ENCODE results near the gene TGM1.
"Not testable (repeated sequence)": the region's sequence is repeated elsewhere in the genome, so short reads cannot be mapped to it uniquely, and the experiment has no call there.

The TGM1 gene

DNA sequence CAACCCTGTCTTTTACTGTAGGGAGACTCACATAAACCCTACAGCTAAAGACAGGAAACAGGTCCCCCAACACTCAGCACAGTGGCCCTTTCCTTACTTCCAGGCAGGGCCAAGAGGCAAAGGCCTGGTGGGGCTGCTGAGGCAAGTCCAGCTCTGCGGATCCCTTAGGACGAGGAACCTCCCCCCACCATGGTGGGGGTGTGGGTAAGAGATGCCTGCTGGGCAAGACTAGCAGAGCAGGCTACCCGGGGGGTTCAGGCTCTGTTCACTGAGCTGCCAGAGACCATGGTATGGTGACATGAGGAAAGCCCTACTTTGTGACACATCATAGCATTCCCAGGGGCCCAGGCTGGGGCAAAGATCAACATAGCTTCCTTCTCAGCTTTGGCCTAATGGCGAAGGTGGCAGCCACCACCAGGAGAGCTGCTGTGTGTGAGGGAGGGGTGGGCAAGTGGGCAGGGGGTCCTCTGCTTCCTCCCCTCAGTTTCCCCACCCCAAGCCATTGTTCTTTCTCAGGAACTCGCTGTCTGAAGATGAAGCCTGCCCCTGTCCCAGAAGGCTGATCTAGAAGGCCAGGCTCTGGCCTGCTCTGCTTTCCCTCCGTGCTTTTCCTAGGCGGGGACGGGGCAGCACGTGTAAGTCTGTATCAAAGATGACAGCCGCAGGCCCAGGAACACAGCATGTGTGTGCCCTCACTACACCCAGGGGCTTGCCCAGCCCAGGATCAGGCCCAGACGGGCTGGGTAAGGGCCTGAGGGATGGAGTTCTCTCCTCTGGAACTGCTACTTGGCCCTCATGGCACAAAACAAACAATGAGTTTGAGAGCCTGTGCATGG lies 10.5 kb downstream of the TGM1 start:
- no peak for DNase-seq

DNA sequence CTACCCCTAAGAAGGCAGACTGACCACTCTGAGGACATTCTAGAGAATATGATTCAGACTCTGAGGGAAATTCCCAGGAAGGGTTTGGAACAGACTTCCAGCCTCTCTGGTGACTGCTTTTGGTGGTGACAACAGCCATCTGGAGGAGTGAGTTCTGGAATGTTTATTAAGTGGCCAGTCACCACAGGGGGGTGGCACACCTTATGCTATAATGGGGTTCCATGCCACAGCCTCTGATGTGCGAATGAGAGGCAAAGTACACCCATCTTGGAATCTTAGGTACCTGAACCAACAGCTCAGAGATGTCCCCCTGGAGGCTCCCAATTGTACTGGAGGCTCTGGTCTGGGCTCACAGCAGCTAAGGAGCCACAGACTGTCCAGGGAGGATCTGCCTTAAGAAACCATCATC lies 11.1 kb downstream of the TGM1 start:
- no peak for DNase-seq

DNA sequence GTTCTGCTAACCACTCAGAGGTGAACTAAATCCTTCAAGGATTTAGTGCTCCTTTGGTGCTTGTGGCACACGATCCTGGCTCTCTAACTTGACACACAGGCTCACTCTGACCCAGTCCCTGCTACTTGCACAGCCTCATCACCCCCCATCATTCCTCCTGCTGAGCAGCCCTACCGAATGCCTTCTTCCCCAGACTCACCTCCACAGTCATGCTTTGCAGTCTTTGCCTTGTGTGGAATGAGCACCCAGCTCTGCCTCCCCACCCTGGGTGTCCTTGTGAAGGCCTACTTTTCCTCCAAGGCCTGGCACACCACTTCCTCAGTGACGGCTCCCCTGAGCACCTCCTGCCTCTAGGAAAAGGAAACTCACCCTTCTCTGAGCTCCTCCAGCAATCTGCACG lies 12.6 kb downstream of the TGM1 start:
- no peak for DNase-seq

DNA sequence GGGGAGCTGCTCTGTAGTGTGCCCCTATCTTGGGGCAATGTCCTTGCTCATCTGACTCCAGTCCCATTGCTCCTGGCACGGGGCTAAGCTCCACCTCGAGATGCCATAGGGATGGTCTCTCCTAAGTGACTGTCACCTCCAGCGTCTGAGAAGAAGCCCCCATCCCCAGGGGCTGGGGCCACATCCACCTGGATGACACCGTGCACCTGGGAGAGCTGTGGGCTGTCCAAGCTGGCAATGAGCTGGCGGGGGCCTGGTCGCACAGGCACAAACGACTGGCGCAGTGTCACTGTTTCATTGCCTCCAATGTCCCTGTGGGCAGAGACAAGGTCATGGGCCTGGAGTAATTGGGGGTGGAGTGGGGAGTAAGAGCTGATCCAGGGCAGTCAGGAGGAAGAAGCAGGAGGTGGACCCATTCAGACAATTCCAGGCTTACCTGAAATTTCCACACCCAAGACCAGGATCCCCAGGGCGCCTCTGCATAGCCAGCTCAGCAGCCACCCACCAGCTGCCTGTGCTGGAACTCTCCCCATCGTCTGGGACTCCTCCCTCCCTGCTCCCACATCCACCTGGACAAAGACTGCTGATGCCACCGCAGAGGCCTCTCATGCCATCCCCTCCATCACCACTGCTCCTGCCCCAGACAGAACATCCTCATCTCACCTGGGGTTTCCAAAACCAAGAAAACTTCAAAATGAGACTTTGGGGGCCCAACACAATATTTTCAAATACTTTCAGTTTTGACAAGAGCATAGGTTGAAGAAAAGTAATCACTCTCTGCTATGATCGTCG lies 13.6 kb downstream of the TGM1 start:
- no peak for DNase-seq

DNA sequence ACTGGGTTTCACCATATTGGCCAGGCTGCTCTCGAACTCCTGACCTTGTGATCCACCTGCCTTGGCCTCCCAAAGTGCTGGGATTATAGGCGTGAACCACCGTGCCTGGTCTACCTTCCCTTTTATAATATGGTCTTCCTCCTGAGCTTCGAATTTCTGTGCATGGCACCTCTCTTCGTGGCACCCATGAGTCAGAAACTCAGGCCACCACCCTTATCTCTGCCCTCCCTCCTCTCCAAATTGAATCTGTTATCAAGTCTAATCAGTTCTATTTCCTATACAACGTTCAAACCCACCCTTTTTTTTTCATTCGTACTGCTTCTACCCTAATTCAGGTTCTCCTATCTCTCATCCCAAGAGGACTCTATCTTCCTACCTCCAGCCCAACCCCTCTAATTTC lies 15.6 kb downstream of the TGM1 start:
- DNase-seq: no peak

- DNase-seq: no peak
These were observed 16.2 kb downstream of the TGM1 start for GRCh38 chr14:24246765-24247212.

DNA sequence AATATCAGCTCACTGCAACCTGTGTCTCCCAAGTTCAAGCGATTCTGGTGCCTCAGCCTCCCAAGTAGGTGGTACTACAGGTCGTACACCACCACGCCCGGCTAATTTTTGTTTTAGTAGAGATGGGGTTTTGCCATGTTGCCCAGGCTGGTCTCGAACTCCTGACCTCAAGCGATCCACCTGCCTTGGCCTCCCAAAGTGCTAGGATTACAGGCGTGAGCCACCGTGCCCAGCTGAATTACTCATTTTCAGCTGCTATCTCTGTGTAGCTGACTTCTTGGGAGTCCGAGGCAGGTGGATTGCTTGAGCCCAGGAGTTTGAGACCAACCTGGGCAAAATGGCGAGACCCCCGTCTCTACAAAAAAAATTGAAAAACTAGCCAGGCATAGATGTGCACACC lies 17.6 kb downstream of the TGM1 start:
- DNase-seq: not testable (repeated sequence)

- DNase-seq: no peak
These were observed 19.6 kb downstream of the TGM1 start for GRCh38 chr14:24243336-24243836.

DNA sequence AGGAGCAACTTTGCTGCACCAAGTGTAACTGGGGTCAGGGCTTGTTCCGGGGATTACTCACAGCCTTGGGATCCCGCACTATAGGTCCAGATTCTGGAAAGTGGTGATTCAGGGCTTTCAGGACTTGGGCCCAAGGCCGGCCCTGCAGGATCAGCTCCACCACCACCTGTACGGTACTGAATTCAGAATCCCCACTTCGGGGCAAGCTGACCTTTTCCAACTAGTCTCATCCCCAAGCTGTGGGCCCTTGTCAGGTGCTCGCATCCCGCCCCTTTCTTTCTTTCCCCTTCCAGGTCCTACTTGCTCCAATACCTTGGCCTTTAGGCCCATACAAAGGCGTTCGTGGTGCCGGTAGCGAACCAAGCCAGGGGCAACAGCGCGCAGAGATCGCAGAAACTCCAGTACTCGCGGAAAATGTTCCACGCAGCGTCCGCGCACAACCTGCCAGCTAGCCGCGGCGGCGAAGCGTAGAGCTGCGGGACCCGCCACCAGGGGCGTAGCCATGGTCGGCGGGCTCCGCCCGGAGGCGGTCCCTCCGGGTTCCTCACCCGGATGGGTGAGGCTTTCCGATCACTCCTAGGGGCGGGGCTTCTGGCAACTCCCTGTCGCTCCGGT lies 21.0 kb downstream of the TGM1 start:
- no peak for DNase-seq

DNA sequence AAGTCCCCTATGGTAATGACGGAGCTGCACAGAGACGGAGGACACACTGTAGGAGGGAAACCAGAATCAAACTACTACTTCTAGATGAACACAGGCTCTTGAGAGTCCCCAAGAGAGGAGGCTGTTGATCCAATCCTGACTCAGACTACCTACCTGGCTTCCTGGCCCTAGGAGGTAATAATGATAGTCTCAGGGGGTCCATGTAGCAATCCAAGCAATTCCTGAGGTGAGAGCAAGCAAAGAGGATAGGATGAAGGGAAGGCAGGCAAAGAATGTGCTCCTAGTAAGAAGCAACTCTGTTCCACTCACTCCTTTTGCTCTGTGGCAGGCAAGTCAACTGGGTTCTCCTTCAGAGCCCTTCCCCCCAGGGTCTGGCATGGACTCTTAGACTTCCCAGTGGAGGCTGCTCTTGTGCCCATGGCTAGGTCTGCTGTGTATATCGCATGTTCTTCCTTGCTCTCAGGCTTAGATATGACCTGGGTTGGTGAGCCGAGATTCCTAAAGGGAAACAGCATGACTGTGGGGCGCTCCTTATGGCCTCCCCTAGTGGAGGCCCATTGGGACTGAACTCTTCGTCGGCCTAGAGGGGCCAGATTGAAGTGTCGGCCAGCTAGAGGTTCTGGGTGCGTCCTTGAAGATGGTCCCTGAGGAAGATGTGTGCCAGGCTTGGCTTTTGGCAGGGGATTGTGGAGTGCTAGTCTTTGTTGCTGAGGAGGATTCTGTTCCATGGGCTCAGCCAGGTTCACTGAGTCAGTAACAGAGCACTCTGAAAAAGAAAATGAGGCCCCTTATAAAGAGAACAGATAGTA lies 22.7 kb downstream of the TGM1 start:
- no peak for DNase-seq

DNA sequence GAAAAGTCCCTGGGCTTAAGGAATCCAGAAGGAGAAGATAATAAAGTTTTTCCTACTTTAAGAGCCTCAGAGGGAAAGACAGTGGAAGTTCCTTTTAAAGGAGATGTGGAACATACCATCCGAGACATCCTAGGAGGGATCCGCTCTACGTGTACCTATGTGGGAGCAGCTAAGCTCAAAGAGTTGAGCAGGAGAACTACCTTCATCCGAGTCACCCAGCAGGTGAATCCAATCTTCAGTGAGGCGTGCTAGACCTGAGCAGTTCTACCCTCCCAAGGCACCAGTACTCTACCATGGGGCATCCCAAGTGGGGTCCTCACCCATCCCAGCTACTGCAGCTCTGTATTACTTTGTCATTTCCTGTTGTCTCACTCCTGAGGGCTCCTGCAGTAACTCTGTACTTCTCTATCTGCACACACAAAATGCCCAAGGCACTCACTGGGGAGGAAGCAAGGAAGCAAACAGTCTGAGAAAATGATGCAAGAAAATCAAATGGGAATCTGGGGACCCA lies 24.4 kb downstream of the TGM1 start:
- no peak for DNase-seq

GRCh38 chr14:24238123-24238522 lies 24.9 kb downstream of the TGM1 start:
- DNase-seq: no peak

- no peak for DNase-seq
These were observed 25.5 kb downstream of the TGM1 start for GRCh38 chr14:24237463-24237955.

DNA sequence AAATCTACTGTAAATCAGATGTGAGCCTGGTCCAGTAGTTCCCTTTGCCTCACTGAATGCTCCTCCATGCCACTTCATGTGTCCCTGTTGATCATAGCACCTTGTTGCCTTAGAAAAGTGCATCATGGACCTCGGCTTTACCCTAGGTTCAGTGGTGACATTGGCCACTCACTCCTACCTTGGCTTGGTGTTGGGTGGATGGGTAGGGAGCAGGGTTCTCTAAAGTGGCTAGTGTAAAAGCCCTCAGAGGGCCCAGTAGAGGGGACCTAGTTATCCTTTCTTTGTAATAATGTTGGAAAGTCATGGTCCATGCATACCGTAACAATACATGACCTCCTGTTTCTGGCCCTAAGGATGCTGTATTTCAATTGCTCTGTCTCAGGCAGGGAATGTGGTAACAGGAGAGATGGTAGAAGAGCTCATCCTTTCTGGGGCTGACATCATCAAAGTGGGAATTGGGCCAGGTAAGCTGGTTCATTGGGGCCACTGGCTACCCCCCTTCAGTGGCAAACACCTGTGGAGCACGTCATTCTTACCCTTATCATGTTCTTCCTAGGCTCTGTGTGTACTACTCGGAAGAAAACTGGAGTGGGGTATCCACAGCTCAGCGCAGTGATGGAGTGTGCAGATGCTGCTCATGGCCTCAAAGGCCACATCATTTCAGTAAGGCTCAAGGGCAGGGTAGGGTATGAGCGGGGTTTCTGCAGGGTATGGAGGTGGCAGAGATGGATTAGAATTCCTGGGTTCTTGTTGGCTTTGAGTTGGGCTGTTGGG lies 26.1 kb downstream of the TGM1 start:
- DNase-seq: no peak

DNA sequence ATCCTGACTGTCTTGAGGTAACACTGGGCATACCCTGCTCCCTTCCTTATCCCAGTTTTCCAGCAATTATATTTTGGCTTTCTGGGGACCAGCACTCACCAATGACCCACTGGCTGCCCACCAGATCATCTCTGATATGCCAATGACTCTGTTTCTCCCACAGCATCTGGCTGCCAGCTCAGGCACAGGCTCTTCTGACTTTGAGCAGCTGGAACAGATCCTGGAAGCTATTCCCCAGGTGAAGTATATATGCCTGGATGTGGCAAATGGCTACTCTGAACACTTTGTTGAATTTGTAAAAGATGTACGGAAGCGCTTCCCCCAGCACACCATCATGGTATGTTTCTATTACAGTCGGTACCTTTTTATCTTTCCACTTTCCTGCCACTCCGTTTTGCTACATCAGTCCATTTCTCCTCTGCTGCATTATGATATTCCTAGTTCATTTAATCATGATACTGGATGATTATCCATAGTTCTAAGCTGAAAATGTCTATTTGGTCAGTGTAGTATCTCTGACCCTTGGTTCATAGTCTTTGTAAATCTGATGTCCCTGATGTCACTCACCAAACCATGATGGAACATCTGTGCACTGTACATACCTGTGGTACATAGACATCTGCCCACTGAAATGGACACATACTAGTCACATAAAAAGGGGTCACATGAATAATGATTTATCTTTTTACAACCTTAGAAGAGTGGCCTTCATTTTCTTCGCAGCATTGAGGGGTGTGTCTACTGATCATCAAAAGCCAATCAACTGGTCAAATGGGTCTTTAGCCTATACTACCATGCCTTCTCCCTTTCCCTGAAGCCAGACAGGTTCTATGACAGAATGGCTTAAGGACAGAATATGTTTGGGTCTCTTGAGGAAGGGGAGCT lies 26.9 kb downstream of the TGM1 start:
- no peak for DNase-seq

- no peak for DNase-seq
These were observed 28.6 kb downstream of the TGM1 start for GRCh38 chr14:24234095-24235005.

- no peak for DNase-seq
These were observed 29.5 kb downstream of the TGM1 start for GRCh38 chr14:24233538-24233866.

DNA sequence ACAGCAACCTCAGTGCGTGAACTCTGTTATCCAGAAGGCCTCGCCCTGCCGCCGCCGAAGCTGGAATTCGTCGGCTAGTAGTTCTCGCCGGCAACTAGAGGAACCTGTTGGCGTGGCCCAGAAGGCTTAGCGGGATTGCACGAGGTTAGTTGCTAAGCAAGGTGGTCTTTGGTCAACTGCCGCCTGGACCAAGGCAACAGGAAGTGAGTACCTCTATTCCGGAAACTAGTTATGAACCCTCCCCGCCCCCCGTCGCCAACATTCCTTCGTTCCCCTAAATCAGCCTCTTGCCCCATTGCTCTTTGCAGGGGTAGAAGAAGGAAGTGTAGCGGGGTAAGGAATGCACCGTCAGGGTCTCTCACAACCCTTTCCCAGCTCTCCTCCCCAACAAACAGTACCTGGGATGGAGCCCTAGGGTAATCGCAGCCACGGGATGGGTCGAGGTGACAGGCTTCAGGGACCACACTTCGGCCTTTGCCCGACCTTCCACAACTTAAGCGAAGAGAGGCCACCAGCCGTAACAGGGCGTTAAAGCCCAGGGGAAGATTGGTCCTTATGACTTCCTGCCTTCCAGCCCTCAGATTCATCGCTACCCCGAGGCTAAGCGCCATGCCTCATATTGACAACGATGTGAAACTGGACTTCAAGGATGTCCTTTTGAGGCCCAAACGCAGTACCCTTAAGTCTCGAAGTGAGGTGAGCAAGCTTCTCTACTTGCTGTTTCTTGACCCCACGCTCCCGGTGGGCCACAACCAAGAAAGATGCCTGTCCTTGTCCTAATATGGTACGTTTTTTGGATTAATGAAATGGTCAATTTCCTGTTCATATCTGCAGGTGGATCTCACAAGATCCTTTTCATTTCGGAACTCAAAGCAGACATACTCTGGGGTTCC lies 30.1 kb downstream of the TGM1 start, which contains the start of gene GMPR2:
Gene GMPR2 (plus strand): TSS at position 285 of the 893 bp plus-strand sequence. CDS start 325 bp downstream, at position 610.
- peak; percentile 25 for DNase-seq

Data from cortex of kidney (tissue), 1 donor.